Panc1 (cell line): Measurements from ENCODE around the gene SEC11A. TPM values are rescaled to one million over a fixed set of nuclear protein-coding genes. Genes with fewer than 3 reads are reported as not detected.

Source experiments
- ATAC-seq: fragments of 200-7000 bp; cut with Tn5 transposase; 2 replicates; pipeline ENCODE4 v1.9.1; 2020; ENCODE audit warnings: mild to moderate bottlenecking, moderate library complexity
- BruUV-seq: library from RNA; stranded (reverse); fragments of 400-500 nt; replicated peaks from 2 replicates; lab custom pipeline; 2021; lab: Mats Ljungman, UMichigan
- CTCF ChIA-PET: fragments of 300-600 bp; sonication (Branson Sonifier 250); formaldehyde crosslinking; loops from one replicate; lab custom pipeline; 2022; ENCODE audit warnings: antibody characterized with exemption; lab: Charles Lee
- POLR2A ChIA-PET: fragments of 300-600 bp; sonication (Branson Sonifier 250); formaldehyde crosslinking; loops from one replicate; lab custom pipeline; 2022; ENCODE audit warnings: antibody characterized with exemption; lab: Charles Lee
- DNase-seq: peaks from one replicate; pipeline ENCODE4 v3.0.0-alpha.2; 2010; ENCODE audit warnings: low read depth, low spot score
- H3K27ac ChIP-seq: 2 replicates; pipeline ENCODE4 v1.5.1; 2011; ENCODE audit warnings: mild to moderate bottlenecking, low read length, inconsistent platforms
- H3K27me3 ChIP-seq: fragments of 200-500 bp; sonication (Bioruptor generic); 2 replicates; pipeline ENCODE4 v1.6.0; 2014; ENCODE audit warnings: low read length, inconsistent platforms; ENCODE audit not compliant: control insufficient read depth, insufficient read depth
- H3K36me3 ChIP-seq: fragments of 200-500 bp; sonication (Bioruptor generic); 2 replicates; pipeline ENCODE4 v1.5.1; 2014; ENCODE audit warnings: inconsistent platforms, mild to moderate bottlenecking, low read length, moderate library complexity; ENCODE audit not compliant: control insufficient read depth, insufficient read depth
- H3K4me1 ChIP-seq: 2 replicates; pipeline ENCODE4 v1.5.1; 2011; ENCODE audit warnings: inconsistent platforms, mild to moderate bottlenecking, low read length, moderate library complexity; ENCODE audit not compliant: control insufficient read depth, insufficient read depth
- H3K4me3 ChIP-seq, 2 experiments: 2 replicates each; pipeline ENCODE4 v1.5.1; 2011 to 2012; ENCODE audit warnings: low read depth in 2 of 2, low read length in 2 of 2, mild to moderate bottlenecking in 2 of 2, inconsistent platforms in 1 of 2, moderate library complexity in 1 of 2
- H3K9me3 ChIP-seq: fragments of 200-500 bp; sonication (Bioruptor generic); 2 replicates; pipeline ENCODE4 v1.5.1; 2014; ENCODE audit warnings: low read depth, mild to moderate bottlenecking, inconsistent platforms, low read length, moderate library complexity; ENCODE audit not compliant: control insufficient read depth, insufficient read depth
- POLR2AphosphoS5 ChIP-seq: IDR thresholded peaks from 2 replicates; pipeline ENCODE4 v1.6.1; 2012; ENCODE audit warnings: mild to moderate bottlenecking, low read depth, low read length, moderate library complexity
- SIN3A ChIP-seq: IDR thresholded peaks from 2 replicates; pipeline ENCODE4 v1.6.1; 2012; ENCODE audit warnings: low read depth, mild to moderate bottlenecking, low read length, moderate library complexity, borderline replicate concordance; ENCODE audit not compliant: insufficient read depth
- TCF7L2 ChIP-seq: IDR thresholded peaks from 2 replicates; pipeline ENCODE4 v1.6.1; 2011; ENCODE audit warnings: mild to moderate bottlenecking, low read depth, low read length, inconsistent platforms
- in situ Hi-C: cut with HindIII; loops from 2 replicates; pipeline ENCODE4 v1.10.0; 2016; ENCODE audit warnings: low sequenced_read_pairs, low pct_unique_long_range_greater_than_20kb
- intact Hi-C: fragments of 100-400 bp; cut with micrococcal nuclease; formaldehyde crosslinking; loops from one replicate; pipeline ENCODE4 v1.10.0; 2022; ENCODE audit not compliant: unreplicated experiment
- total RNA-seq: library from RNA; stranded (reverse); gene quantifications from one replicate; pipeline ENCODE4 v1.2.1, GENCODE V29; 2021; ENCODE audit not compliant: unreplicated experiment
- TF ChIP-seq, protein P1 (sequence below): fragments of 450-650 bp; IDR thresholded peaks from 2 replicates; pipeline ENCODE4 v1.5.1; 2017; ENCODE audit warnings: mild to moderate bottlenecking
- TF ChIP-seq, protein P2 (sequence below), 2 experiments: IDR thresholded peaks; 2 replicates each; pipeline ENCODE4 v1.6.1; 2011 to 2012; ENCODE audit warnings: low read depth in 2 of 2, control low read depth in 1 of 2, low read length in 1 of 2, mild to moderate bottlenecking in 1 of 2, moderate library complexity in 1 of 2; ENCODE audit not compliant: insufficient read depth in 1 of 2

SEC11A gene
- total RNA-seq, 1 experiment from 2014 or later: 164 TPM

DNA sequence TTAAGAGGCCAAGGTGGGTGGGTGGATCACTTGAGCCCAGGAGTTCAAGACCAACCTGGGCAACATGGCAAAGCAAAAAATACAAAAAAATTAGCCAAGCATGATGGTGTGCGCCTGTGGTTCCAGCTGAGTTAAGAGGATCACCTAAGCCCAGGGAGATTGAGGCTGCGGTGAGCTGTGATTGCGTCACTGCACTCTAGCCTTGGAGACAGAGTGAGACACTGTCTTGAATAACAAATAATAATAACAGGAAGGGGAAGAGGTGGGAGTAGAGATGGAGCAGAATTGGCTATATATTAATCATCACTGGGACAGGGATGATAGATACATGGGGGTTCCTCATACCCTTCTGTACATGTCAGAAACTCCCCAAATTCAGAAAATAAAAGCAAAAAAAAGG, 34.1 kb downstream of the SEC11A start:
- no peak overlapping the region for H3K27ac ChIP-seq
- H3K4me1 ChIP-seq: no peaks in the 10 kb centered on the region
- H3K4me3 ChIP-seq: no peak overlapping the region
- BruUV-seq: no TSS peak
- CTCF ChIA-PET: no interaction called here
- H3K27me3 ChIP-seq: no peaks in the 10 kb centered on the region
- POLR2A ChIA-PET: interaction anchor here (0.6 kb wide), 1 partner anchor 10 kb away, joined by 5 read pairs; no protein-coding TSS in a partner anchor
- DNase-seq (no peak), ATAC-seq (no peak)
- TF ChIP-seq, protein P1, sequence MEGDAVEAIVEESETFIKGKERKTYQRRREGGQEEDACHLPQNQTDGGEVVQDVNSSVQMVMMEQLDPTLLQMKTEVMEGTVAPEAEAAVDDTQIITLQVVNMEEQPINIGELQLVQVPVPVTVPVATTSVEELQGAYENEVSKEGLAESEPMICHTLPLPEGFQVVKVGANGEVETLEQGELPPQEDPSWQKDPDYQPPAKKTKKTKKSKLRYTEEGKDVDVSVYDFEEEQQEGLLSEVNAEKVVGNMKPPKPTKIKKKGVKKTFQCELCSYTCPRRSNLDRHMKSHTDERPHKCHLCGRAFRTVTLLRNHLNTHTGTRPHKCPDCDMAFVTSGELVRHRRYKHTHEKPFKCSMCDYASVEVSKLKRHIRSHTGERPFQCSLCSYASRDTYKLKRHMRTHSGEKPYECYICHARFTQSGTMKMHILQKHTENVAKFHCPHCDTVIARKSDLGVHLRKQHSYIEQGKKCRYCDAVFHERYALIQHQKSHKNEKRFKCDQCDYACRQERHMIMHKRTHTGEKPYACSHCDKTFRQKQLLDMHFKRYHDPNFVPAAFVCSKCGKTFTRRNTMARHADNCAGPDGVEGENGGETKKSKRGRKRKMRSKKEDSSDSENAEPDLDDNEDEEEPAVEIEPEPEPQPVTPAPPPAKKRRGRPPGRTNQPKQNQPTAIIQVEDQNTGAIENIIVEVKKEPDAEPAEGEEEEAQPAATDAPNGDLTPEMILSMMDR: no peak
- intact Hi-C loops (no loop called here), in situ Hi-C loops (no loop called here)
- no peaks in the 10 kb centered on the region for H3K9me3 ChIP-seq
- H3K36me3 ChIP-seq: peaks cover 3% of the 10 kb centered on the region; the same call in 1 of the 2 replicates

DNA sequence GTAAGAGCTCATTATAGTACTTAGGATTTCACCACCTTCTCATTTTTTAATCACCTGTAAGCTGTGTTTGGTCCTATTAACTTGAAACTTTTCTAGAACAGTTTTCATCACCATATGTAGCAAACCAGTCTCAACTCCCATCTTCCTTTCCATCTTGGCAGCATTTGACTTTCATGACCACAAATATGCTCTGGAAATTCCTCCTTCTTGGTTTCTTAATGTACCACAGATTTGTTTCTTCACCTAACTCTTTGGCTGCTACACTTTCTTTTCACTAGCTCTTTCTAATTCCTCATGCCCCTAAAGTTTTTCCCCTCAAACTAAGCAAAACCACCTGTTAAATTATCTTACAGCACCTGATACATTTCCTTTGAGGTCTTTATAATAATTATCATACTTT, 44.7 kb downstream of the SEC11A start:
- no peaks in the 10 kb centered on the region for H3K9me3 ChIP-seq
- no TSS peak for BruUV-seq
- no peak overlapping the region for H3K27ac ChIP-seq
- no peaks in the 10 kb centered on the region for H3K4me1 ChIP-seq
- CTCF ChIA-PET: no interaction called here
- in situ Hi-C loops: no loop called here
- POLR2A ChIA-PET: no interaction called here
- TF ChIP-seq, protein P2, sequence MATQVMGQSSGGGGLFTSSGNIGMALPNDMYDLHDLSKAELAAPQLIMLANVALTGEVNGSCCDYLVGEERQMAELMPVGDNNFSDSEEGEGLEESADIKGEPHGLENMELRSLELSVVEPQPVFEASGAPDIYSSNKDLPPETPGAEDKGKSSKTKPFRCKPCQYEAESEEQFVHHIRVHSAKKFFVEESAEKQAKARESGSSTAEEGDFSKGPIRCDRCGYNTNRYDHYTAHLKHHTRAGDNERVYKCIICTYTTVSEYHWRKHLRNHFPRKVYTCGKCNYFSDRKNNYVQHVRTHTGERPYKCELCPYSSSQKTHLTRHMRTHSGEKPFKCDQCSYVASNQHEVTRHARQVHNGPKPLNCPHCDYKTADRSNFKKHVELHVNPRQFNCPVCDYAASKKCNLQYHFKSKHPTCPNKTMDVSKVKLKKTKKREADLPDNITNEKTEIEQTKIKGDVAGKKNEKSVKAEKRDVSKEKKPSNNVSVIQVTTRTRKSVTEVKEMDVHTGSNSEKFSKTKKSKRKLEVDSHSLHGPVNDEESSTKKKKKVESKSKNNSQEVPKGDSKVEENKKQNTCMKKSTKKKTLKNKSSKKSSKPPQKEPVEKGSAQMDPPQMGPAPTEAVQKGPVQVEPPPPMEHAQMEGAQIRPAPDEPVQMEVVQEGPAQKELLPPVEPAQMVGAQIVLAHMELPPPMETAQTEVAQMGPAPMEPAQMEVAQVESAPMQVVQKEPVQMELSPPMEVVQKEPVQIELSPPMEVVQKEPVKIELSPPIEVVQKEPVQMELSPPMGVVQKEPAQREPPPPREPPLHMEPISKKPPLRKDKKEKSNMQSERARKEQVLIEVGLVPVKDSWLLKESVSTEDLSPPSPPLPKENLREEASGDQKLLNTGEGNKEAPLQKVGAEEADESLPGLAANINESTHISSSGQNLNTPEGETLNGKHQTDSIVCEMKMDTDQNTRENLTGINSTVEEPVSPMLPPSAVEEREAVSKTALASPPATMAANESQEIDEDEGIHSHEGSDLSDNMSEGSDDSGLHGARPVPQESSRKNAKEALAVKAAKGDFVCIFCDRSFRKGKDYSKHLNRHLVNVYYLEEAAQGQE (IDR thresholded peaks at IDR 0.05; ENCODE audit: insufficient read depth in 1 of 2, low read depth in 2 of 2, low read length in 1 of 2): no peak
- TF ChIP-seq, protein P1: no peak
- TF ChIP-seq SIN3A (no peak), TCF7L2 (no peak), POLR2AphosphoS5 (no peak)
- H3K36me3 ChIP-seq: peaks cover 23% of the 10 kb centered on the region
- H3K27me3 ChIP-seq: no peaks in the 10 kb centered on the region
- DNase-seq (no peak), ATAC-seq (no peak)
- intact Hi-C loops: no loop called here
- no peak overlapping the region for H3K4me3 ChIP-seq

DNA sequence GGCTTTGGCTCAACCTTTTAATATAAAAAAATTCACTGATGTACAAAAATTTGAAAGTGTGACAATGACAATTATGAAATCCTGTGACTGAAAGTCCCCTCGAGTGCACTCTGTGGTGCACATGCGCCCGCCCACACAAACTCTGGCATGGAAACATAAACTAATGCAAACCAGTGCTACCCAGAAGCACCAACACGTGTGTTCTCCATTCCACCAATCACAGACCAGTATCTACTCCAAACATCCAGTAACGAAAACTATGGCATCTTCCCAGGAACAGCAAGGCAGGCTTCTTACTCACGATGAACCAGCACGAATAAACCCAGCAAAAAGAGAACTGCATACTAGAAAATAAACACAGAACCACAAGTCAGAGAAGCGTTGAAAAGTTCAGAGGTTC, 46.2 kb downstream of the SEC11A start:
- ATAC-seq (no peak), DNase-seq (no peak)
- POLR2A ChIA-PET: no interaction called here
- CTCF ChIA-PET: no interaction called here
- intact Hi-C loops: no loop called here
- H3K27ac ChIP-seq: no peak overlapping the region
- H3K4me1 ChIP-seq: no peaks in the 10 kb centered on the region
- in situ Hi-C loops: no loop called here
- no peaks in the 10 kb centered on the region for H3K27me3 ChIP-seq
- H3K36me3 ChIP-seq: peaks cover 18% of the 10 kb centered on the region
- BruUV-seq: TSS peak; percentile 58
- H3K4me3 ChIP-seq: no peak overlapping the region
- TF ChIP-seq, protein P2 (IDR thresholded peaks at IDR 0.05; ENCODE audit: insufficient read depth in 1 of 2, low read depth in 2 of 2, low read length in 1 of 2): no peak
- TF ChIP-seq POLR2AphosphoS5: no peak
- no peak for TF ChIP-seq SIN3A
- no peak for TF ChIP-seq TCF7L2
- TF ChIP-seq, protein P1: no peak
- H3K9me3 ChIP-seq: no peaks in the 10 kb centered on the region
